ENCODE measurements around the gene PNPLA5. TPM values are rescaled to one million over a fixed set of nuclear protein-coding genes. Genes with fewer than 3 reads are reported as not detected.

Gene PNPLA5
- total RNA-seq, 3 donors from 2014 or later (not counting 1 experiment from before 2014, with no cell fraction given): not detected

DNA sequence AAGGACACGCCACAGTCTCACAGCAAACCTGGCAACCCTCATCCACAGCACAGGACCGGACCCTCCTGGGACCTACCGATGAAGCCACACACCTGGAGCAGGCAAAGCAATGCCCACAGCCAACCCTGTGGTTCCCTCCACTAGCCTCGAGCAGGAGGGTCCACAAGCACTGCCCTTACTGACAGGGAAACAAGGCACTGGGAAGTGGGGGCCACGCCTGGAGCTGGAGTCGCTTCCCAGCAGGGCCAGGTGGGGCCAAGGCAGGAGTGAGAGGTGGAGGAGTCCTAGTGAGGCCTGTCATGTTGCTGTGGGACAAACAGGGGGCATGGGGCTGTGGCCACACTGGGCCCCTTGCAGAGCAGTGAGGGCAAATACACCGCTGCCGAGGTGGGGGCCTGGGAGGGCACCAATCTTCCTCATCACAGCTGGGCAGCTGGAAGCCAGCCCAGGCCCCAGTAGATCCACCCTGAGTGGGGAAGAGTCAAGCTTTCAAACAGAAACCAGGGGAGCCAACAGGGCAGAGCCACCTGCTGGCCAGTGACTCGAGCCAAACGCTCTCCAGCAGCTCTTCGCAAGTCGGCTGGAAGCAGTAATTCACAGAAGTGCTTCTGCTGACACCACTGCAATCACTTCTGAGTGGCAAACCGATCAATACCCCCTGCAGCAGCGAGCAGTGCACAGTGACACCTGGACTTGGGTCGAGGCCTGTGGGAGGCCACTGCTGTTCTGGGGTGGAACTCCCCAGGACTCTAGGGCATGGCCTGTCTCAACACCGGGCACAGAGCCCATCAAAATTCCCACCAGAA is 43.2 kb downstream of the PNPLA5 start:
- H3K9me3 Mint-ChIP-seq: no peaks in the 10 kb centered on the region
- H3K27me3 ChIP-seq (ENCODE audit: control insufficient read depth, insufficient read depth, low read length): no peaks in the 10 kb centered on the region
- H3K4me1 Mint-ChIP-seq: no peaks in the 10 kb centered on the region
- no peaks in the 10 kb centered on the region for H3K4me1 ChIP-seq (ENCODE audit: control insufficient read depth, insufficient read depth, low read length)
- DNase-seq (no peak), ATAC-seq (no peak)
- no peaks in the 10 kb centered on the region for H3K9me3 ChIP-seq (ENCODE audit: control insufficient read depth, insufficient read depth, low read length)
- no peak overlapping the region for H3K4me3 ChIP-seq (ENCODE audit: low read length)
- no peak overlapping the region for H3K4me3 Mint-ChIP-seq
- no peak overlapping the region for H3K27ac Mint-ChIP-seq
- TF ChIP-seq, protein P1, sequence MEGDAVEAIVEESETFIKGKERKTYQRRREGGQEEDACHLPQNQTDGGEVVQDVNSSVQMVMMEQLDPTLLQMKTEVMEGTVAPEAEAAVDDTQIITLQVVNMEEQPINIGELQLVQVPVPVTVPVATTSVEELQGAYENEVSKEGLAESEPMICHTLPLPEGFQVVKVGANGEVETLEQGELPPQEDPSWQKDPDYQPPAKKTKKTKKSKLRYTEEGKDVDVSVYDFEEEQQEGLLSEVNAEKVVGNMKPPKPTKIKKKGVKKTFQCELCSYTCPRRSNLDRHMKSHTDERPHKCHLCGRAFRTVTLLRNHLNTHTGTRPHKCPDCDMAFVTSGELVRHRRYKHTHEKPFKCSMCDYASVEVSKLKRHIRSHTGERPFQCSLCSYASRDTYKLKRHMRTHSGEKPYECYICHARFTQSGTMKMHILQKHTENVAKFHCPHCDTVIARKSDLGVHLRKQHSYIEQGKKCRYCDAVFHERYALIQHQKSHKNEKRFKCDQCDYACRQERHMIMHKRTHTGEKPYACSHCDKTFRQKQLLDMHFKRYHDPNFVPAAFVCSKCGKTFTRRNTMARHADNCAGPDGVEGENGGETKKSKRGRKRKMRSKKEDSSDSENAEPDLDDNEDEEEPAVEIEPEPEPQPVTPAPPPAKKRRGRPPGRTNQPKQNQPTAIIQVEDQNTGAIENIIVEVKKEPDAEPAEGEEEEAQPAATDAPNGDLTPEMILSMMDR (IDR thresholded peaks at IDR 0.05): no peak
- intact Hi-C loops (cut with micrococcal nuclease): no loop called here
- no peaks in the 10 kb centered on the region for H3K36me3 Mint-ChIP-seq
- no peak overlapping the region for H3K27ac ChIP-seq (ENCODE audit: low read length)
- H3K36me3 ChIP-seq (ENCODE audit: control insufficient read depth, insufficient read depth, low read length): no peaks in the 10 kb centered on the region
- WGBS (ENCODE audit: insufficient coverage): 66% methylated on average over 16 of the region's 16 CpGs
- peaks cover 3 to 11% of the 10 kb centered on the region in 2 donors for H3K27me3 Mint-ChIP-seq (ENCODE audit: low read depth in 2 of 2)

DNA sequence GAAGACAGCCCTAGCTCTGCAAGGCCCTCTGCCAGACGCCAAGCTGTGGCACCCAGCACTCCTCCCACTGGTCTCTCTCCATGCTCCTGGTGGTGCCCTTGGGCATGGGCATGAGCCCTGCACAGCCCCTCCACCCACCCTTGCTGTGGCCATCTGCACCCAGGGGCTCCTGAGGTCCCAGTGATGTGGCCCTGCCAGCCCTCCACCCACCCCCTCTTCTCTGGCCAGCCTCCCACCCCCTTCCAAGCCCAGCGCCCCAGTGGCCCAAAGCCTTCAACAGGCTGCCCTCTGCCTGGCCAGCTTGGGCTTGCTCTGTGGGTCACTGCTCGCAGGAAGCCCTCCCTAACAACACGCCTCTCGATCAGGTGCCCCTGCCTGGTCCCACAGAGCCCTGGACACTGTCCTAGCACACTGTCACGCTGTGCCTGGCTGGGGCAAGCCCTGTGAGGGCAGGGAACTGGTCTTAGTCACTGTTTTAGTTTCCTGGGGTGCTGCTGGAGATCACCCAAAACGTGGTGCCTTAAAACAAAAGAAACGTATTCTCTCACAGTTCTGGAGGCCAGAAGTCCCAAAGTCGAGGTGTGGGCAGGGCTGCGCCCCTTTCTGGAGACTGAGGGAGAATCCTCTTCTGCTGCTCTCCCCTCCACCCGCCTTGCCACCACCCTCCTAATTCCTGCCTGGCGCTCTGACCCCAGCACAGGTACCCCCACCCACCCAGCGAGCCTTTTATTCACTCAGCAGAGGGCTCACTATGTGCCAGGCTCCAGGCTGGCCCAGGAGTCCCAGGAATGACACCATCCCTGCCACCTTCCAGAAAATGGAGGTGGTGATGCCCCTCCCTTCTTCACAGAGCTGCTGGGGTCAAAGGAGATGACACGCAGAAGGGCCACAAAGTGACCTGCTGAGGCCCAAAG is 44.2 kb downstream of the PNPLA5 start:
- Histone ChIP-seq H3K27me3 (ENCODE audit: control insufficient read depth, insufficient read depth, low read length) (no peaks in the 10 kb centered on the region), H3K4me3 (ENCODE audit: low read length) (no peak overlapping the region), H3K9me3 (ENCODE audit: control insufficient read depth, insufficient read depth, low read length) (no peaks in the 10 kb centered on the region), H3K27ac (ENCODE audit: low read length) (no peak overlapping the region), H3K36me3 (ENCODE audit: control insufficient read depth, insufficient read depth, low read length) (no peaks in the 10 kb centered on the region), H3K4me1 (ENCODE audit: control insufficient read depth, insufficient read depth, low read length) (no peaks in the 10 kb centered on the region)
- Mint-ChIP-seq H3K4me3 (no peak overlapping the region), H3K27ac (no peak overlapping the region), H3K9me3 (no peaks in the 10 kb centered on the region), H3K36me3 (no peaks in the 10 kb centered on the region), H3K4me1 (no peaks in the 10 kb centered on the region), H3K27me3 (ENCODE audit: low read depth in 2 of 2) (peaks cover 0 to 11% of the 10 kb centered on the region in 2 donors)
- intact Hi-C loops (cut with micrococcal nuclease): no loop called here
- TF ChIP-seq, protein P1 (IDR thresholded peaks at IDR 0.05): no peak
- WGBS (ENCODE audit: insufficient coverage): 79% methylated on average over 14 of the region's 14 CpGs
- ATAC-seq (no peak), DNase-seq (no peak)

DNA sequence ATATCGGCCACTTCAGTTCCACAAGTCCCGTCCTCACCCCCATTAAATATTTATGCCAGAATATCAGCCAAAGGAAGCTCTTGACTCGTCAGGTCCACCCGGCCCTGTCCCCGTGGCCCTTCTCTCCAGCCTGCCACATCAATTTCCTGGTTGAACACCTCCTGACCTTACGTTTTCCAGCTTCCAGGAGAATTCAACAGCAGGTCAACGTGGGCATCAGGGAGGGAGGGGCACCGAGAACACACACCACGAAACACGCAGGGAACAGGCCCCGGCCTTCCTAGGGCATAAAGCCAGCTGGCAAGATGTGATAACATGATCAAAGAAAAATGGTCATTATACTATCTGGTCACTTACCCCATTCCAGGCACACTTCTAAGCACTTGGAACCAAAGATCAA is 44.8 kb downstream of the PNPLA5 start:
- no peaks in the 10 kb centered on the region for H3K4me1 Mint-ChIP-seq
- no peaks in the 10 kb centered on the region for H3K9me3 ChIP-seq (ENCODE audit: control insufficient read depth, insufficient read depth, low read length)
- TF ChIP-seq, protein P1 (IDR thresholded peaks at IDR 0.05): no peak
- H3K36me3 Mint-ChIP-seq: no peaks in the 10 kb centered on the region
- no peak overlapping the region for H3K27ac Mint-ChIP-seq
- intact Hi-C loops (cut with micrococcal nuclease): no loop called here
- no peaks in the 10 kb centered on the region for H3K4me1 ChIP-seq (ENCODE audit: control insufficient read depth, insufficient read depth, low read length)
- no peak overlapping the region for H3K27ac ChIP-seq (ENCODE audit: low read length)
- H3K27me3 ChIP-seq (ENCODE audit: control insufficient read depth, insufficient read depth, low read length): no peaks in the 10 kb centered on the region
- no peaks in the 10 kb centered on the region for H3K36me3 ChIP-seq (ENCODE audit: control insufficient read depth, insufficient read depth, low read length)
- H3K9me3 Mint-ChIP-seq: no peaks in the 10 kb centered on the region
- DNase-seq: no peak
- H3K4me3 Mint-ChIP-seq: no peak overlapping the region
- H3K27me3 Mint-ChIP-seq (ENCODE audit: low read depth in 2 of 2): peaks cover 0 to 11% of the 10 kb centered on the region in 2 donors
- WGBS (ENCODE audit: insufficient coverage): 88% methylated on average over 11 of the region's 11 CpGs
- no peak for ATAC-seq
- H3K4me3 ChIP-seq (ENCODE audit: low read length): no peak overlapping the region
